Activated CD8-positive, alpha-beta memory T cell treated with anti-CD3 and anti-CD28 coated beads for 48 hours (primary cell): ENCODE results near the gene WFDC9.
"Not testable (repeated sequence)": the region's sequence is repeated elsewhere in the genome, so short reads cannot be mapped to it uniquely, and the experiment has no call there.

Source experiments
- DNase-seq, 3 experiments: peaks; one replicate each; pipeline ENCODE4 v3.0.0-alpha.2; 2020; ENCODE audit warnings: low read depth in 2 of 3, low spot score in 2 of 3

WFDC9 gene

DNA sequence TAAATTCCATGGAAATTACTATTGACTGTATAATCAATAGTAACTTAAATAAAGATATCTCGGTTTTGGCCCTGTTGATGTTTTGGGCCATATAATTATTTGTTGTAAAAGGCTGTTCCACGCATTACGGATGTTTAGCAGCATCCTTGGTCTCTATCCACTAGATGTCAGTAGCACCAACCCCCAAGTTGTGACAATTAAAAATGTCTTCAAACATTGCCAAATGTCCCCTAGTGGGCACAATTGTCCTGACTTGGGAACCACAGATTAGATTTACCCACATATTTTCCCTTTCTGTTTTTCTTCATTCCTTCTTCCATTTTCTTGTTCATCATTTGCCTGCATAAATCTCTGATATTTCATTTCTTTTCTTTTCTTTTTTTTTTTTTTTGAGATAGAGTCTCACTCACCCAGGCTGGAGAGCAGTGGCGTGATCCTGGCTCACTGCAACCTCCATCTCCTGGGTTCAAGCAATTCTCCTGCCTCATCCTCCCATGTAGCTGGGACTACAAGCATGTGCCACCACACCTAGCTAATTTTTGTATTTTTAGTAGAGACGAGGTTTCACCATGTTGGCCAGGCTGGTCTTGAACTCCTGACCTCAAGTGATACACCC is 38.4 kb downstream of the WFDC9 start:
- no peak for DNase-seq

DNA sequence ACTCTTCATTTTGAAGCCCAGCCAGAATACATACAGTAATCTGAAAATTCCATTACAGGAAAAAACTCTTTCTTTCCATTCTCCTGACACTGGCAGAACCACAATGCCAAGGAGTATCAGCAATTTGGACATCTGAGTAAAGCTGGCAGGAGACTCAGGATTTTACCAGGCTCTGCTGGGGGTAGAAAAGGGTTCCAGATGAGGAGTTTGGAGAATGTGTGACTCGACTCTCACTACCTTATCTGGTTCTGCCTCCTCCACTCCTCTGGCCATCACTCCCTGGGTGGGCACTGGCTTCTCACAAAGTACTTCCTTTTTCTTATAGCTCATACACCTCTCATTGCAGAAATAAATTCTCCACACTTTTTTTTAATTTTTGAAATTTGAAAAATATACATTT is 41.4 kb downstream of the WFDC9 start:
- no peak for DNase-seq

DNA sequence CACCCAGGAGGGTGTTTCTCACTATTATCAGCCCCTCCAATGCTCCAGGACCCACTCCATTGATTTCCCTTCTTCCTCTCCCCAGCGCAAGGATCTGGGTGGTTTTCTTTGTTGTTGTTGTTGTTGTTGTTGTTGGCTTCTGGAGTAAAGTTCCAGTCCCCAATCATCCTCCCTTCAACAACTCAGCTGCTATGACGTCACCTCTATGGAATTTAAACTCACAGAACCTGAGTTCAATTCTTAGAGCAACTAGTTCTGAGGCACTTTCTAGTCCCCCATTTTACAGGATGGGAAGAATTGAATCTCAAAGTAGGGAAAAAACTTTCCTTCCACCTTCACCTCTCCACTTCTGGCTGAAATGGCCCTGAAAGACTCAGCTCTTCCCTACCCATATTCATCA is 42.3 kb downstream of the WFDC9 start:
- no peak for DNase-seq

DNA sequence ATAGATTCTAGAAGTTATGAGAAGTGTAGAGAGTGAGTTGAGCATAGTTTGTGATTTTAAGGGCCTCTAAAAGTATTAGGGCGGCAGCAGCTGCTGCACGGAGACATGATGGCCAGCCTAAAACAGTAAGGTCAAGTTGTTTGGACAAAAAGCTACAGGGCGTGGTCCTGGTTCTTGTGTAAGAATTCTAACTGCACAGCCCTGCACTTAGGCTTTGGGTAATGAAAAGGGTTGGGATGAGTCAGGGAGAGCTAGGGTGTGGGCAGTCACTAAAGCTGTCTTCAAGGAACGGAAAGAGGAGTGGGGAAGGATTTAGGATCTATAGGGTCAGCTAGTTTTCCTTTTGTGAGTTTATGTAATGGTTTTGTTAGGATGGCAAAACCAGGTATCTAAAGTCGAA is 45.1 kb downstream of the WFDC9 start:
- not testable (repeated sequence) for DNase-seq

DNA sequence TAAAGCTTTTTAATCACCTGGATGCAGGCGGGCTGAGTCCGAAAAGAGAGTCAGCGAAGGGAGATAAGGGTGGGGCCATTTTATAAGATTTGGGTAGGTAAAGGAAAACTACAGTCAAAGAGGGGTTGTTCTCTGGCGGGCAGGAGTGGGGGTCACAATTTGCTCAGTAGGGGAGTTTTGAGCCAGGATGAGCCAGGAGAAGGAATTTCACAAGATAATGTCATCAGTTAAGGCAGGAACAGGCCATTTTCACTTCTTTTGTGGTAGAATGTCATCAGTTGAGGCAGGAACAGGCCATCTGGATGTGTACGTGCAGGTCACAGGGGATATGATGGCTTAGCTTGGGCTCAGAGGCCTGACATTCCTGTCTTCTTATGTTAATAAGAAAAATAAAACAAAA is 46.8 kb downstream of the WFDC9 start:
- not testable (repeated sequence) for DNase-seq

DNA sequence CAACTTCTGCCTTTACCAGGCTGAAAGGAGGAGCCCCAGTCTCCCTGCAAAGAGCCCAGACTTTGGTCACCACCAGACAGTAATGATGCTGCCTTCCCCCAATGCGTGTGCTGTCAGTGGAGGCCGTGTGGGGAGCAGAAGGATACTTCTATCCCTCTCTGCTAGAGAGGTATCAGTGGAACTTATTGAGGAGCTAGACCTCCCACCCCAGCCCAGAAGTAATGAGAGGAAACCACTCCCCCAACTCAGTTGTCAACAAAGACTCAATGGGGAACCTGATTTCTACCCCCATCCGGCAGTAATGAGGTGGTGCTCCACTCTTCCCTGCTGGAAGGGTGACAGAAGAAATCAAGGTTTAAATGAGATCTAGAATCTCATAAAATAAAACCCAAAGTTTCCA is 47.6 kb downstream of the WFDC9 start:
- DNase-seq, result no peak

DNA sequence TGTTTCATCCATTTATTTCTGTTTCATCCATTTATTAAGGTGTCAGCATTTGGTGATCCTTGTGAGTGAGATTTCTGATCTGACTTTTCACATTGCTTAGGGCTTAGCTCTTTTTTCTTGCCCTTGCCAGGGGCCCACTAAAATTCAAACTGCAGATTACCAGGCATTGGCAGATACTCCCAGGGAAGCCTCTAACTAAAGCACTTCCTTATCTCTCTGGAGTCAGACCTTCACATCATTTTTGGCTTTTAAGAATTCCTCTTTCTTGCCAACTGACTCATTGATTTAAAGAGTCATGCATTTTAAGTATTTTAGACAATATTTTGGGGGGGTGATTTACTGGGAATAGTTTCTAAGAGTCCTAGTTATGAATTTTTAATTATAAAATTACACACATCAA is 49.4 kb downstream of the WFDC9 start:
- DNase-seq, result no peak

DNA sequence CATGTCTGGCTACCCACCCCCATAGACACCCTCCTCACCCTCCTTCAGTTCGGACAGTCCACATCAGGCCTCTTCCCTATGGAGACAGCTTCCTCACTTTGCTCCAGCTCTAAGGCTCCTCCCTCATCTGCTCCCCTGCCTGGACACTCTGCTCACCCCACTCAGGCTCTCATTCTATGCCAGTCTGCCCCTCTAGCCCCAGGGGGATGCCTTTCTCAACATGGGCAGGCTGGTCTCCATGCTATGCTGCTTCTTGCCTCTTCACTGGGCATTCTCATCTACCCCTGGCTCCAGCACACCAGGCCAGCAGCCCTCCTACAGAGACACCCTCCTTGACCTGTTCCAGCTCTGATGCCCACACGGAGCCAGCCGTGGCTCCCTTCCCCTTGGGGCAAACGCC is 51.9 kb downstream of the WFDC9 start, which contains the start of gene WFDC8:
TSS of gene WFDC8 (minus strand) at position 101 of the 400 bp plus-strand sequence. CDS start at position 64, 37 bp downstream.
- DNase-seq, result no peak

DNA sequence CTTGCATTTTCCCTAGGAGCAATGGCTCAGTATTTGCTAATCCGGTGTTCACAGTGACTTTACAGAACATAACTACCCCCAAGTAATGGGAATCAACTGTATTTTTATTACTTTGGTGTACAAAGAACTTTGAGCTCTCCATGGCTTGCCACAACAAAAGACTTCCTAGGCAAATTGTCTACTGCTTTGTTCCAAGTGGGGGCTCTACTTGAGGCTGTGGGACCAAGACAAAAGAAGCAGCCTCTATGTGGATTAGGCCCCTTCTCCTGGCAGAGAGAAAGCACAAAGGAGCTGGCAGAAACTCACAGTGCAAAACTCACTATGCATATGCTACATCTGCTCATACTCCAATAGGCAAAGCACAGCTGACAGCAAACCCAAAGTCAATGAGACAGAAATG is 52.9 kb downstream of the WFDC9 start:
- DNase-seq, result no peak

DNA sequence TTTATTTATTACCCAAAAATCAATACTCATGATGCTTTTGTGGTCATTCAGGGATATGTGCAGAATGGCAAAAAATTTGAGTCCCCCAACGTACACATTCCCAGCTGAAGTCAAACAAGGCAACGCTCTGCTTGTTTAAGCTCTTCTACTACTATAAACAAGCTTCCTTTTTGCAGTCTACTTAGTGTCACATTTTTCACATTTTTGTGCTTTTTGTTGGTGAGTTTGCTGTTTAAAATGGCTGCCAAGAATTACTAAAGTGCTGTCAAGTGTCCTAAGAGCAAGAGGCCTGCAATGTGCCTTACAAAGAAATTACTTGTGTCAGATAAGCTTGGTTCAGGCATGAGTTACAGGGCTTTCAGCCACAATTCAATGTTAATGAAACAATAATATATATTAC is 54.1 kb downstream of the WFDC9 start:
- no peak for DNase-seq

DNA sequence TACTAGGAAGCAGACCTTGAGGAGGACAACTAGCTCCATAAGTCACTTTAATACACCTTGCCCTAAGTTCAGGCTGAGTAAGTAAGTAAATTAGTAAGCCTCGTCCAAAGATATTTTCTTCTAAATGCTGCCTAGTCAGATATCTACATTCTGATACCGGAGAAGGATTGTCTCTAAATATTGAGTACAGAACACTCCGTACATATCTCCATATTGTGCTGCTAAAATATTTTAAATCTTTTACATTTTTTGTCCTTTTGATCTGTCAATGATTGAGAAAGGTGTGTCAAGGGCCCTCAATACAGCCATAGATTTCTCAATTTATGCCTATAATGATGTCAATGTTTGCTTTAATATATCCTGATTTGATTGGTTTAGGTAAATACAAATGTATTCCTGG is 55.2 kb downstream of the WFDC9 start:
- no peak for DNase-seq

DNA sequence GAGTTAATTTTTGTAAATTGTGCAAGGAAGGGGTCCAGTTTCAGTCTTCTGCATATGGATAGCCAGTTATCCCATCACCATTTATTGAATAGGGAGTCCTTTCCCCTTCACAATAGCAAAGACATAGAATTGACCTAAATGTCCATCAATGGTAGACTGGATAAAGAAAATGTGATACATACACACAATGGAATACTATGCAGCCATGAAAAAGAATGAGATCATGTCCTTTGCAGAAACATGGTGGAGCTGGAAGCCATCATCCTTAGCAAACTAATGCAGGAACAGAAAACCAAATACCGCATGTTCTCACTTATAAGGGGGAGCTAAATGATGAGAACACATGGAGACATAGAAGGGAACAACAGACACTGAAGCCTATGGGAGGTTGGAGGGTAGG is 61.4 kb downstream of the WFDC9 start:
- not testable (repeated sequence) for DNase-seq

DNA sequence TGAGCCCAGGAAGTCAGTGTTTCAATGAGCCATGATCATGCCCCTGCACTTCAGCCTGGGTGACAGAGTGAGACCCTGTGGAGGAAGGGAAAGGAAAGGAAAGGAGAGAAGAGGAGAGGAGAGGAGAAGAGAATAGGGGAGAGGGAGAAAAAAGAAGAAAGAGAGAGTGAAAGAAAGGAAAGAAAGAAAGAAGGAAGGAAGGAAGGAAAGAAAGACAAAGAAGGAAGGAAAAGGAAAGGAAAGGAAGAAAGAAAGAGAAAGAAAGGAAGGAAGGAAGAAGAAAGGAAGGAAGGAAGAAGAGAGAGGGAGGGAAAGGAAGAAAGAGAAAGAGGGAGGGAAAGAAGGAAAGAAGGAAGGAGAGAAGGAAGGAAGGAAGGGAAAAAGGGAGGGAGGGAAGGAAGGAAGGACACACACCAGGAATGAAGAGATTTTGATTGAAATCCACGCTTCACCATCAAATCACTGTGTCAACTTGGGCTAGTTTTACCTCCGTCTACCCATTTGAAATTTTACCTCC is 66.3 kb downstream of the WFDC9 start:
- DNase-seq, result no peak
